Measurements from ENCODE around the gene SCD5. TPM values are rescaled to one million over a fixed set of nuclear protein-coding genes. Genes with fewer than 3 reads are reported as not detected.

SCD5 gene
- total and polyA plus RNA-seq, 2 of the 4 experiments (the other 2 are of a cell fraction): 12.4 to 13.5 TPM

- no TSS peak for BruUV-seq (replicated peaks)
- Histone ChIP-seq H4K20me1 (ENCODE audit: insufficient read depth, low read length) (no peaks in the 10 kb centered on the region), H3K27me3 (ENCODE audit: control insufficient read depth, insufficient read depth, low read length) (peaks cover 29% of the 10 kb centered on the region), H3K4me2 (ENCODE audit: low read depth, low read length) (no peak overlapping the region), H3K79me1 (ENCODE audit: low read depth in 1 of 2, low read length in 2 of 2) (no peaks in the 10 kb centered on the region), H4K5ac (ENCODE audit: low read depth, low read length) (no peak overlapping the region), H4K8ac (ENCODE audit: low read depth in 2 of 2, low read length in 2 of 2) (no peak overlapping the region), H2BK120ac (ENCODE audit: low read depth, low read length) (no peak overlapping the region), H2AK5ac (ENCODE audit: low read depth, low read length) (no peak overlapping the region), H2AK9ac (replicated peaks; ENCODE audit: low read depth, low read length, poor library complexity) (no peak overlapping the region), H3K36me3 (ENCODE audit: control insufficient read depth, insufficient read depth, low read length) (no peaks in the 10 kb centered on the region), H3K27ac (ENCODE audit: insufficient read depth, low read length) (no peak overlapping the region), H3K23ac (ENCODE audit: low read depth, low read length) (no peak overlapping the region), H2BK20ac (ENCODE audit: low read depth, low read length) (no peak overlapping the region), H3K4ac (ENCODE audit: low read depth, low read length) (no peak overlapping the region), H3K56ac (ENCODE audit: extremely low read depth, insufficient read depth, low read length) (no peak overlapping the region), H3K4me3 (ENCODE audit: insufficient read depth, low read depth, low read length) (no peak overlapping the region), H2BK5ac (ENCODE audit: low read depth, low read length, poor library complexity, severe bottlenecking) (no peak overlapping the region), H3K4me1 (ENCODE audit: control insufficient read depth, insufficient read depth, low read length) (no peaks in the 10 kb centered on the region), H2AFZ (replicated peaks; ENCODE audit: low read length, poor library complexity) (no peak overlapping the region), H3K9ac (ENCODE audit: low read depth, low read length) (no peak overlapping the region), H3K9me3 (ENCODE audit: control insufficient read depth, insufficient read depth, low read length) (no peaks in the 10 kb centered on the region), H3K9me1 (ENCODE audit: insufficient read depth, low read length) (no peaks in the 10 kb centered on the region), H3K18ac (ENCODE audit: low read depth, low read length) (no peak overlapping the region), H3K14ac (replicated peaks; ENCODE audit: low read depth, low read length) (no peak overlapping the region), H2BK15ac (ENCODE audit: low read depth, low read length) (no peak overlapping the region), H4K91ac (ENCODE audit: insufficient read depth, low read depth, low read length) (no peak overlapping the region)
- TF ChIP-seq CTCF (conservative IDR thresholded peaks at IDR 0.05; ENCODE audit: low read depth, low read length) (no peak), BHLHE40 (IDR thresholded peaks at IDR 0.05; ENCODE audit: low read depth, low read length) (no peak), RAD21 (IDR thresholded peaks at IDR 0.05; ENCODE audit: low read length) (no peak), NFE2L2 (IDR thresholded peaks at IDR 0.05; ENCODE audit: low read depth, low read length) (no peak)
- no CpG with 5 or more reads among the region's 4 CpGs for WGBS, 2 experiments (ENCODE audit: extremely low coverage in 2 of 2, insufficient read length in 1 of 2)
- intact Hi-C loops (cut with micrococcal nuclease): no loop called here
- in situ Hi-C loops (cut with MboI; ENCODE audit: low sequenced_read_pairs): no loop called here
- CTCF ChIA-PET: interaction anchor here (0.6 kb wide), 1 partner anchor 1750 kb away, joined by 3 read pairs; no protein-coding TSS in a partner anchor
- DNase-seq (no peak), ATAC-seq (ENCODE audit: low read depth) (no peak)
- POLR2A ChIA-PET (ENCODE audit: unreplicated experiment): no interaction called here
- dilution Hi-C loops (cut with HindIII; ENCODE audit: low sequenced_read_pairs, unreplicated experiment): no loop called here
Measured at GRCh38 chr4:82611527-82611926, 187.1 kb downstream of the SCD5 start.

Measured in IMR-90 (cell line).